SK-N-MC (cell line): Measurements from ENCODE around the gene SCFD1.

Experiments used
- FOXP2 ChIP-seq: optimal IDR thresholded peaks from 2 replicates; pipeline ENCODE3; 2011; ENCODE audit warnings: mild to moderate bottlenecking, moderate library complexity; ENCODE audit not compliant: insufficient read depth; ENCODE audit errors: extremely low read length, control extremely low read depth
- POLR2AphosphoS5 ChIP-seq: IDR thresholded peaks from 2 replicates; pipeline ENCODE4 v1.6.1; 2012; ENCODE audit warnings: mild to moderate bottlenecking, low read depth, low read length, borderline replicate concordance

DNA sequence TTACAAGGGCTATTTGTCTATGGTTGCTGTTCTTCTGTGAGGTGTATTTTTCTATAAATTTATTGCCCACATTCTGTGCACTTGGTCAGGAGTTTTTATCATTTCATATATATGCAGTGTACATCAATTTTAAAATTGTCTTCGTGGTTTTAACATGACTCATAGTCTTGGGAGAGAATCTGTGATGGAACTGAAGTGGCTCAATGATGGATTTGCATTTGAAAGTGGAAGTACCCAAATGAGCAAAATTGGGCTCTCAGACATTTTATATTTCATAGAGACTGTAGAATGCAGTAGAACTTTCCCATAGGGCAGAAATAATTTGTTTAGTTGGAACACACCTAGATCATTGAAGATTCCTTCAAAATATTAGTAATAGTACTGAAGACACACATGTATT, 1.9 kb upstream of the SCFD1 start:
- TF ChIP-seq POLR2AphosphoS5 (no peak), FOXP2 (no peak)
